HepG2 (cell line): Measurements from ENCODE around the gene ATP6V1D. TPM values are rescaled to one million over a fixed set of nuclear protein-coding genes. Genes with fewer than 3 reads are reported as not detected.
A peak's percentile ranks its signal among the peaks of the same experiment; 100 is the strongest.

Experiments used
- CSRNP1 ChIP-seq: sonication (generic); formaldehyde crosslinking; IDR thresholded peaks from 2 replicates; pipeline ENCODE4 v1.8.1; 2023; ENCODE audit warnings: mild to moderate bottlenecking, missing genetic modification reagents
- ERF ChIP-seq: IDR thresholded peaks from 2 replicates; pipeline ENCODE4 v1.6.1; 2018; ENCODE audit warnings: missing biosample characterization, missing genetic modification reagents
- GABPB1 ChIP-seq: IDR thresholded peaks from 2 replicates; pipeline ENCODE4 v1.6.1; 2016; ENCODE audit warnings: mild to moderate bottlenecking, missing genetic modification reagents, moderate library complexity, missing compliant biosample characterization
- GFI1 ChIP-seq: sonication (generic); formaldehyde crosslinking; IDR thresholded peaks from 2 replicates; pipeline ENCODE4 v1.5.0; 2020; ENCODE audit warnings: missing genetic modification reagents, mild to moderate bottlenecking, borderline replicate concordance
- HDAC6 ChIP-seq: fragments of 200-600 bp; sonication (generic); IDR thresholded peaks from 2 replicates; pipeline ENCODE4 v1.7.0; 2017; ENCODE audit warnings: mild to moderate bottlenecking, antibody characterized with exemption, low read length, low read depth
- HNF4A ChIP-seq: sonication (generic); formaldehyde crosslinking; IDR thresholded peaks from 2 replicates; pipeline ENCODE4 v1.4.0; 2020; ENCODE audit warnings: missing genetic modification reagents
- JUN ChIP-seq: sonication (generic); formaldehyde crosslinking; IDR thresholded peaks from 2 replicates; pipeline ENCODE4 v1.4.0; 2020; ENCODE audit warnings: mild to moderate bottlenecking, missing genetic modification reagents
- KDM4B ChIP-seq: sonication (generic); formaldehyde crosslinking; IDR thresholded peaks from 2 replicates; pipeline ENCODE4 v1.4.0; 2020; ENCODE audit warnings: missing genetic modification reagents
- KDM5B ChIP-seq: sonication (generic); formaldehyde crosslinking; IDR thresholded peaks from 2 replicates; pipeline ENCODE4 v1.4.0; 2020; ENCODE audit warnings: missing genetic modification reagents, mild to moderate bottlenecking, borderline replicate concordance
- MAFK ChIP-seq, 2 experiments: IDR thresholded peaks in 1 of 2; conservative IDR thresholded peaks in 1 of 2; 2 replicates each; pipeline ENCODE4 v1.6.1; 2011; ENCODE audit warnings: improper control_type of control experiment in 2 of 2, low read length in 2 of 2
- MEIS2 ChIP-seq: sonication (generic); formaldehyde crosslinking; IDR thresholded peaks from 2 replicates; pipeline ENCODE4 v1.9.0; 2021; ENCODE audit warnings: mild to moderate bottlenecking, missing genetic modification reagents
- NFYB ChIP-seq: sonication (generic); formaldehyde crosslinking; IDR thresholded peaks from 2 replicates; pipeline ENCODE4 v1.4.0; 2020; ENCODE audit warnings: missing genetic modification reagents
- NPAS2 ChIP-seq: sonication (generic); formaldehyde crosslinking; IDR thresholded peaks from 2 replicates; pipeline ENCODE4 v1.8.0; 2022; ENCODE audit warnings: mild to moderate bottlenecking, missing genetic modification reagents, borderline replicate concordance
- POLR2AphosphoS5 ChIP-seq: IDR thresholded peaks from 2 replicates; pipeline ENCODE4 v1.6.1; 2012; ENCODE audit warnings: low read depth, low read length
- POLR2G ChIP-seq: fragments of 200-400 bp; formaldehyde crosslinking; IDR thresholded peaks from 2 replicates; pipeline ENCODE4 v1.6.1; 2018; ENCODE audit warnings: mild to moderate bottlenecking, low read depth, low read length, moderate library complexity
- RBFOX2 ChIP-seq: fragments of 200-400 bp; formaldehyde crosslinking; IDR thresholded peaks from 2 replicates; pipeline ENCODE4 v1.6.1; 2017; ENCODE audit warnings: low read depth, mild to moderate bottlenecking, low read length
- RBM39 ChIP-seq: fragments of 200-400 bp; formaldehyde crosslinking; IDR thresholded peaks from one replicate; pipeline ENCODE4 v1.6.1; 2018; ENCODE audit warnings: antibody characterized with exemption, mild to moderate bottlenecking, low read depth, low read length; ENCODE audit not compliant: poor library complexity, severe bottlenecking
- SP5 ChIP-seq: IDR thresholded peaks from 2 replicates; pipeline ENCODE4 v1.6.1; 2016; ENCODE audit warnings: low read depth, borderline replicate concordance
- SRSF1 ChIP-seq: fragments of 200-400 bp; formaldehyde crosslinking; optimal IDR thresholded peaks from 2 replicates; pipeline ENCODE3; 2017; ENCODE audit warnings: mild to moderate bottlenecking, low read depth, low read length, moderate library complexity
- ZBED4 ChIP-seq: sonication (generic); formaldehyde crosslinking; IDR thresholded peaks from 2 replicates; pipeline ENCODE4 v1.4.0; 2020; ENCODE audit warnings: missing genetic modification reagents, borderline replicate concordance
- ZBTB20 ChIP-seq: sonication (generic); formaldehyde crosslinking; IDR thresholded peaks from 2 replicates; pipeline ENCODE4 v1.8.1; 2023; ENCODE audit warnings: missing genetic modification reagents, low read depth, mild to moderate bottlenecking, borderline replicate concordance
- ZMAT3 ChIP-seq: sonication (generic); formaldehyde crosslinking; conservative IDR thresholded peaks from 2 replicates; pipeline ENCODE4 v1.7.0; 2021; ENCODE audit warnings: missing genetic modification reagents
- ZNF225 ChIP-seq: sonication (generic); formaldehyde crosslinking; IDR thresholded peaks from 2 replicates; pipeline ENCODE4 v1.4.0; 2020; ENCODE audit warnings: mild to moderate bottlenecking, missing genetic modification reagents
- ZNF24 ChIP-seq: fragments of 450-650 bp; IDR thresholded peaks from 2 replicates; pipeline ENCODE4 v1.6.1; 2017; ENCODE audit warnings: antibody characterized with exemption, mild to moderate bottlenecking
- polyA plus RNA-seq, 8 experiments: library from polyadenylated mRNA; depleted of rRNA in 3 of 8; stranded (reverse) in 7 of 8; unstranded in 1 of 8; fragments of >200 nt; fragmentation: Illumina TruSeq in 4 of 8; extraction: Trizol in 4 of 8; gene quantifications; 2 replicates each; pipeline versions ENCODE4 v1.2.1 to v1.2.3, GENCODE V29; 2011 to 2016; ENCODE audit warnings: low read depth in 4 of 8, missing spikeins in 1 of 8, mixed read lengths in 1 of 8; ENCODE audit not compliant: insufficient read depth in 1 of 8
- total RNA-seq, 5 experiments: library from RNA; depleted of rRNA; stranded (reverse); fragments of >200 nt; fragmentation: Illumina TruSeq; extraction: Trizol; gene quantifications; 2 replicates each; pipeline ENCODE4 v1.2.3, GENCODE V29; 2016; ENCODE audit warnings: low read depth in 1 of 5

Gene ATP6V1D
- total and polyA plus RNA-seq, 2 of the 13 experiments (the other 11 are each of a cell fraction or from before 2014, with no cell fraction given), result 16.8 to 53.9 TPM

GRCh38 chr14:67359775-67360469 lies at the start of gene ATP6V1D, which contains the start of gene EIF2S1 (continued):
- TF ChIP-seq CSRNP1 (no peak), ZBTB20 (CRISPR knock-in tag) (peak; percentile 41; the same call in 1 of the 2 replicates), GFI1 (CRISPR knock-in tag) (peak; percentile 53; the same call in 1 of the 2 replicates), KDM5B (CRISPR knock-in tag) (no peak), ERF (CRISPR knock-in tag) (peak; percentile 88; the same call in 1 of the 2 replicates), ZBED4 (CRISPR knock-in tag) (no peak), POLR2G (peak; percentile 88), ZNF225 (CRISPR knock-in tag) (no peak; the same call in 1 of the 2 replicates), MEIS2 (CRISPR knock-in tag) (peak; percentile 90), NFYB (peak; percentile 52), HDAC6 (no peak), HNF4A (CRISPR knock-in tag) (0 out of 2 replicates have a peak, but pooled peaks have one; percentile 11), NPAS2 (CRISPR knock-in tag) (no peak), GABPB1 (CRISPR knock-in tag) (peak; percentile 97), JUN (CRISPR knock-in tag) (0 out of 2 replicates have a peak, but pooled peaks have one; percentile 15), RBFOX2 (peak; percentile 73), ZMAT3 (CRISPR knock-in tag) (0 out of 2 replicates have a peak, but pooled peaks have one; percentile 25), SRSF1 (no peak), POLR2AphosphoS5 (peak; percentile 95), RBM39 (peak; percentile 51), SP5 (CRISPR knock-in tag) (0 out of 2 replicates have a peak, but pooled peaks have one; percentile 27), ZNF24 (peak; percentile 12; the same call in 1 of the 2 replicates), MAFK (conservative IDR thresholded peaks at IDR 0.05 in 1 of 2, IDR thresholded peaks at IDR 0.05 in 1 of 2; ENCODE audit: low read length in 2 of 2) (no peak), KDM4B (CRISPR knock-in tag) (0 out of 2 replicates have a peak, but pooled peaks have one; percentile 43)
